HG03025 (cell line): ENCODE measurements around the gene OTOF.
"Not testable (repeated sequence)": the region's sequence is repeated elsewhere in the genome, so short reads cannot be mapped to it uniquely, and the experiment has no call there.

ENCODE experiments used
- ATAC-seq: cut with Tn5 transposase; IDR thresholded peaks from one replicate; pipeline ENCODE4 v1.9.1; 2021; ENCODE audit warnings: mild to moderate bottlenecking, moderate library complexity; ENCODE audit not compliant: unreplicated experiment, low FRiP score

The OTOF gene

DNA sequence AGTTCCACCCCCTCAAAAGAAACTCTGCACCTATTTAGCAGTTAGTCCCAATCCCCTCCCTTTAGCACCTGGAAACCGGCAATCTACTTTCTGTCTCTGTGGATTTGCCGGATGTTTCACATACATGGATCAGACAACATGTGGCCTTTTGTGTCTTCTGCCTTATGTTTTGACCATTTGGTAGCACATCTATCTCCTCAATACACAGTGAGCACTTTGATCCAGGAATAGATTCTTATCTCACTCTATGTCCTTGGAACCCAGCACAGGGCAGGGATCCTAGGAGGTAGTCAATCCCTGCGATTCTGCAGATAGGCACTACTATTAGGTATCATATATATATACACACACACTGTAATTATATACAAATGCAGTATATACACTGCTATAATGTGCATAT, 3.8 kb upstream of the OTOF start:
- ATAC-seq: no peak

DNA sequence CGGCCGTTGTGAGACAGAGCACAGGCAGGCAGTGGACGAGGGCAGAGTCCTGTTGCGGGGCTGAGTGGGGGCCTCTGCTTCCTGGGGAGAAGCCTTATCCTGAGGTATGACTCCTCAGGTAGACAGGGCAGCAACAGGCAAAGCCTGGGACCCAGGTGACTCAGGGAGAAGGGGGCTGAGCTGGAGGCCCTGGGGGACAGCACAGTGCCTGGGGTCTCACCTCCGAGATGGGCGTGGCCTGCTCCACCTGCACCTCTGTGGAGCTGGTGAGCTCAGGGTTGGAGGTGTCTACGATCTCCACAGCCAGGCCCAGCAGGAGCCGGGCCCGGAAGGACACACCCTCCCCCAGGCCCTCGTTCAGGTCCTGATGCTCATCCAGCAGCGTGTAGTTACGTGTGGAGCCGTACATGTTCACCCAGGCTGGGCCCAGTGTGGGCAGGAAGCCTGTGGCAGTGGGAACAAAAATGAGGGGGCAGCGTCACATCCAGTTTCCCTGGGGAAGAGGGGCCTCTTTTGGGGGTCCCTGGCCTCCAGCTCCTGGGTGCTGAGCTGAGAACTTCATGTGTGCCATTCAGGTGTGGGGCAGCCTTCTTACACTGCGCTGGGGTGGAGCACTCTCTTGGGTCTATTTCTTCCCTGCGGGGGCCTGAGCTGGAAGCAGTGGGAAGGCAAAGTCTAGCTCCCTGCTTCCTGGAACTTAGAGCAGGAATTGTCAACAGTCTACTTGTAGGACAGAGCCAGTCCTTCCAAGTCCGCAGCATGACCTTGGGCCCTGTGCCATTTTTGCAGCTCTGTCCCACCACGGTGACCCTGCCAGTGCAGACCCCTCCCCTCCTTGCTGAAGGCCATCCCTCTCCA, 2.9 kb upstream of the OTOF start:
- no peak for ATAC-seq

GRCh38 chr2:26479789-26480565, 2.1 kb upstream of the OTOF start:
- ATAC-seq: no peak

DNA sequence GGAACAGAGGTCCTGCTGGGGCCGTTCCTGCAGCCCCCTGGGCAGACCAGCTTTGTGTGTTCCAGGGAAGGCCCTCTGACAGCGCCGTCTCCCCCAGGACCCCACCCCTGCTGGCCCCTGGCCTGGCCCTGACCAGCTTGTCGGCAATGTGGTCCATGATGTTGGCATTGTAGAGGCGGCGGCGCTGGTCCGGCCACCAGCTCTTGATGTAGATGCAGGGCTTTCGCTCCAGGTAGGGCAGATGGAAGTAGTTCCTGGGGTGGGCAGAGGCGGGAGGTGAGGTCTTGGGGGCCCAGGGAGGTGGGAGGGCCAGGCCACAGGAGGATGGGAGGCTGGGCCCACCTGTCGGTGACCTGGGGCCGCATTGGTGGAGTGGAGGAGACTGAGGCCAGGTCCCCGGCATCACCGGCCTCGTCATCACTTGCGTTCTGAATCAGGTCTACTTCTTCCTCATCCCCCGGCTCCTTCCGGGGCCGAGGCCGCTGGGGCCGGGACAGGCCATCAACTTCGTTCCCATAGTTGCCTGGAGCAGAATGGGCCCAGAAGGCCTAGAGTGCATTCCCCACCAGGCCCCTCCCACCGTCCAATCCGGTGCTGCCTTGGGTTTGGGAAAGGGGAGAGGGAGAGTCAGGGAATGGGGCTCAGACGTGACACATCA, 1.3 kb upstream of the OTOF start:
- ATAC-seq: no peak

GRCh38 chr2:26478366-26478765, 442 bp upstream of the OTOF start:
- no peak for ATAC-seq

DNA sequence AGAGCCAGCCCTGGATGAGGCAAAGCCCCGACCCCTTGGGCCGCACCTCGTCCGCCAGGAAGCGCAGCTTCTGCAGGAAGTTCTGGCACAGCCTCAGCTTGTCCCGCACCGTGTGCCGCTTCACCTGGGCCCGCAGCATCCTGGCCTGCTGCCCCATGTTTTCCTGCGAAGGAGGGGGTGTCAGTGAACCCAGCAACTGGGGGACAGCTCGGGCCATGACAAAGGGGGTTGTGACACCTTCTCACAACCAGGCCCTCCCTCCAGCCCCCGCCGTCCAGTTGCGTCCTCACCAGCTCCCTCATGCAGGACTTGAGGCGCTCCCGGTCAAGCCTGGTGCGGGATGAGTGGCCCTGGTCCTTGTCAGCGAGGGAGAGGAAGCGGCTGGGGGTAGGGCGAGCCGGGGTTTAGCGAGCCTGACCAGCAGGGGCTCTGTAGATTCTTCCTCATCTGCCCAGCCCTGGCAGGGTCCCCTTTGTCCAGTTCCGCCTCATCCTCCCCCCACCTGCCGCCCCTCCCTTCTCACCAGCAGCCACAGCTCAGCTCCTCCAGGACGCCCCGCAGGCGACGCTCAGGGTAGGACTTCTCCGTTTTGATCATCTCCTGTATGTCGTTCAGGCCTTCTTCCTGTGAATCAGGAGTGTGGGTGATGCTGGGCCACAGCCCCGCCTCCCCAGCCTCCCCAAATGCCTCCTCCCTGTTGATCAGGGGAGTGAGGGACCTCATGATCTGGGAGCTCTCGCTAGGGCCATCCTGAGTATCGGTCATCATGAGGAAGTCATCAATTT, 606 bp downstream of the OTOF start:
- no peak for ATAC-seq

- ATAC-seq: no peak
These were observed 2.0 kb downstream of the OTOF start for GRCh38 chr2:26475832-26476501.

- ATAC-seq: no peak
These were observed 2.9 kb downstream of the OTOF start for GRCh38 chr2:26475037-26475436.

GRCh38 chr2:26474261-26474785, 3.6 kb downstream of the OTOF start:
- ATAC-seq: no peak

DNA sequence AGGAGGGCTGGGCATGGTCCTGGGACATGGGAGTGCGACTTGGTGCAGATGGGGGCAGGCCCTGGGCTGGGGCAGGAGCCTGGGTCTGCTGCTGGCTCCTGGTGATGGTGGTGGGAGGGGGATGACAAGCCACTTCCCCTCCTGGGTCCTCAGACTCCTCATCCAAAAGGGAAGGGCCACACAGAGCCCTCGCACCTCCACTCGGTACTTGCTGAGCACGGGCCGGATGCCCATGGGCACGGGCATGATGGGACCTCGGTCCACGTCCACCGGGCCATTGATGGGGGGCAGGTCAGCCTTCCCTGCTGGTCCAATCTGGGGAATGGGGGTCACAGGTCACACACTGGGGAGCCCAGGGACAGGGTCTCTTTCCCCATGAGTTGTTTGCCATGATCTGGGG, 4.1 kb downstream of the OTOF start:
- ATAC-seq: no peak

DNA sequence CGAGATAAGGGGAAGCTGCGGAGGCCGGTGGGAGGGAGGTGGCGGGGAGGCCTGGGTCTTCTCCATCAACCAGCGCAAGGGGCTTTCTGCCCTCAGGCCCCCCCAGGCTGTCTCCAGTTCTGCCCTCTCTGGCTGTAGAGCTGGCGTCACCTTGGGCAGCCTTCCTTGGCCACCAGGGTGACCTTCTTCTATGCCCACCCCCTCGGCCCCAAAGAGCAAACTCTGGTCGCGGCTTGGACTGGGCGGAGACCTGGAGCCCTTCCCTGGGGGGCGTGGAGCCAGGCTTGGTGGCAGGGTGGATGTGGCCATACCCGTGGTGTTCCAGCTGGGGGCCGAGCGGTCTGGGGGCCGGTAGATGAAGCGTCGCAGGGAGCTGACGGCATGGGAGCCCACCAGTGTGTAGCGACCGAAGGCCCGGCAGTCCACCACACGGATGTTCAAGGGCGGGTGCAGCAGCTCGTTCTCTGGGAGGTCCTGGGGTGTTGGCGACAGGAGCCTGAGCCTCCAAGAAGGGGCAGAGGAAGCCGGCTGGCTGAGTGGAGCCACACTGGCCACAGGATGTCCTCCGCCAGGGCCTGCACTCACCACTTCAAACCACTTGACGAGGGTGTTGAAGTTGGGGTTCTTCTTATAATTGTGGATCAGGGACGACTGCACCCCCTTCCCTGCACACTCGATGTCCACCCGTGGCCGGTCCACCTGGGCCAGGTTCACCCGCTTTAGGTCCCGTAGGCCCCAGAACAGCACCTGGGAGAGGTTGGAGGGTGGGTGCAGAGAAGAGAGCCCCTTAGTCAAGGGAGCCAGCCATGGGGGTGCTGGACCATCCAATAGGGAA, 4.9 kb downstream of the OTOF start:
- ATAC-seq: no peak

DNA sequence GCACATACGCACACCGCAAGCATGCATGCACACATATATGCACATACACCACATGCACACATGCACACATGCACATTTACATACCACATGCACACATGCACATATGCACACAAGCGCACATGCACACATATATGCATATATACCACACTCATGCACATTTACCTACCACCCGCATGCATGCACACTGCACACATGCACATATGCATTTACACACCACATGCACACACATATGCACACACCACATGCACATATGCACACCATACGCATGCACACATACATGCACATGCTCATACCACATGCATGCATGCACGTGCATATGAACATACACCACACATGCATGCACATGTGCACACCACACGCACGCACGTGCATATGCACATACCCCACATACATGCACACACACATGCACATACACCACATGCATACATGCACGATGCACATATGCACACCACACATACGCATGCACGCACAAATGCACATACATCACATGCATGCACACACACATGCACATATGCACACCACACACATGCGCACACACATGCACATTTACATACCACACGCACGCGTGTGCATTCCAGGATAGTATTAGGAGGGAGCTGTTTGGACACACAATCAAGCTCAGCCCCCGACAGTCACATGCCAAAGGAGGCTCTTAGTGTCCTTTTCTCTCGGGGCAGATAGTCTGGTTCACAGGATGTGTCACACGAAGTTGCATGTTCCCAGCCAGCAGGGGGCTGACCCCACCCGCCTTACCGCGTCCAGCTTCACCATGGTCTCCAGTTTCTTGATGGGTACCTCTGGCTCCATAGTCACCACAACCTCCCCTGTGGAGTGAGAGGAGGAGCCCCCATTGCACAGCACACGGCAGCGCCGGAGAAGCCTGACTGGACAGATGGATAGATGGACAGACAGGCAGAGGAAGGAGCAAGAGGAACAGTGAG, 5.9 kb downstream of the OTOF start:
- no peak for ATAC-seq

DNA sequence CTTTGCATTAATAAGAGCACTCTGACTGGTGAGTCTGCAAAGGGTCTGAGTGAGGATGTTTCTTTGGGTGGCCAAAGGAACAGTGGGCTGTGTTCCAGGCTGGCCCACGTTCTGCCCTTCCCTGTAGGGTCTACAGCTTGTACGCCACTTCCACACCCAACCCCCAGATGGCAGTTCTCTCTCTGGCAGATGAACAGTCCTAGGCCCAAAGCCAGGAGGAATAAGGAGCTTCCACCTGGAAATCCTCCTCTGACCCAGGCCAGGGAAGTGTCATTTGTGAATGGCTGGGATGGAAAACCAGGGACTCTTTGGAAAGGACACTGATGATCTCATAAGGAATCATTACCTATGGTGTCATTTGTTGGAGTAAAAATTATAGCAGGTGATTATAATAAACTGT, 6.6 kb downstream of the OTOF start:
- no peak for ATAC-seq

DNA sequence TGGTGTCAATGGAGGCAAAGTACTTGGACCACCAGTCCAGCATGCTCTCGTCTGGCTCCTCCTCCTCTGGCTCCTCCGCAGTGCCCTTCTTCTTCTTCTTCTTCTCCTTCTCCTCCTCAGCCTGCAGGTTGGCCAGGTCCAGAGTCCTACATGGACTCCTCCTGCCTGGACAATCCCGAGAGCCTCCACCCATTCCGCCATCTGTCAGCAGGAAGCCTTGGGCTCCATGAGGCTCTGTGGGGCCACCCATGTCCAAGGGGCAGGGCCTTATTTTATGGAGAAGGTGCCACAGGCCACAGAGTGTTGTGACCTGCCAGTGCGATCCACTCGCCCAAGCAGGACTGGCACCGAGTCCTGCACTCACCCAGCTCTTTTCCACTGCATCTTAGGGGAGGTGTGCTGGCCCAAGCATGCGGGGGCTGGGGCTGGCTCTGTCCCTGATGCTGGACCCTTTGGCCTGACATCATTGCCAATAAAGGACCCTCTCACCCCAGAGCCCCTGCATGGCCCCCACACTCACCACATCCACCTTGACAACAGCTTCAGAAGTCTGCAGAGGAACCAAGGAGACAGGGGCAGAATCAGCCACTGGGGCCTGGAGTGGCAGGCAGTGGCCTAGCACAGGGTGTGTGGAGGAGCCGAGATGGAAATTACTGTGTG, 7.2 kb downstream of the OTOF start:
- no peak for ATAC-seq

DNA sequence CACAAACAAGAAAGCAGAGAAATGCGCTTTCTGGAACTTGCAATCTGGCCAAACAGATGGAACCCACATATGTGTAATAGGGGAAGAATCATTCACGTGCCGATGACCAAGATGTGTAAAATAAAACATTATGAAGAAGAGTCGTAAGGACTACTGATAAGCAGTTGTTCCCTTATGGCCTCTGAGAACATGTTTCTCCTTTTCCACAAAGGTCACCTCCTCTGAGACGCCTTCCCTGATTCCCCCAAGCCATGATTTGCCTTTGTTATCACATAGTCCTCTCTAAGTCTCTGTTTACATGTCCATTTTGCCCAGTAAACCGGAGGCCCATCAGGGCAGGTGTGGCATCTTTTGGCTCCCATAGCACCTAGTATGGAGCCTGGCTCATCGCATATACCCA, 8.0 kb downstream of the OTOF start:
- no peak for ATAC-seq

DNA sequence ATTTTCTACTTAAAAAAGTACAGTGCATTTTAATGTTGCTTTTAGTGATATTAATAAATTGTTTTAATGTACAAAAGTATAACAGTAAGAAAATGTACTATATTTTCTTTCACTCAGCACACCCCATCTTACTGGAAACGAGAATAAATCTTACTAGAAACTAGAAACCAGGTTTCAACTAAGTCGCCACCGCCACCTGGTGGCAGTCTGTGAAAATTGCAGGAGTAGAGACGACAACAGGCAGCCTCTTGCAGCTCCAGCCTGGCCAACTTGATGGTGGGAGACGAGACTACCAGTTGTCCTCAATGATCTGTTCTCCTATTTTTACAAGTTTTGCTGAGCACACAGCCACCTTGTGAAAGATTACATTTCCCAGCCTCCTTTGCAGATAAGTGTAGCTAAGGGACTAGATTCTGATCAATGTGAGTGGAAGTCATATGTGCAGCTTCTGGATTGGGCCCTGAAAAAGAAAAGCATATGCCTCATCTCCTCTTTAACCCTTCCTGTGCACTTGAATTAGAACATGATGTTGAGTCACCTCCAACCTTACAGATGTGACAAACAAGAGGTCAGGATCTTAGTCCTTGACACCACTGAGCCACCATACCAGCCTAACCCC, 8.7 kb downstream of the OTOF start:
- no peak for ATAC-seq

- not testable (repeated sequence) for ATAC-seq
These were observed 9.4 kb downstream of the OTOF start for GRCh38 chr2:26468544-26468943.
